ENCODE measurements around the gene IPPK. TPM values are rescaled to one million over a fixed set of nuclear protein-coding genes. Genes with fewer than 3 reads are reported as not detected.

The IPPK gene
- total and polyA plus RNA-seq, 2 of the 4 experiments (the other 2 are of a cell fraction), result 25.1 to 26.8 TPM

GRCh38 chr9:92658611-92659010 lies 11.3 kb downstream of the IPPK start:
- H2BK120ac ChIP-seq (ENCODE audit: low read depth, low read length), result no peak overlapping the region
- no peak overlapping the region for H2BK5ac ChIP-seq (ENCODE audit: low read depth, low read length, poor library complexity, severe bottlenecking)
- no peaks in the 10 kb centered on the region for H3K9me3 ChIP-seq (ENCODE audit: control insufficient read depth, insufficient read depth, low read length)
- H3K9me1 ChIP-seq (ENCODE audit: insufficient read depth, low read length), result peaks cover 25% of the 10 kb centered on the region
- H3K9ac ChIP-seq (ENCODE audit: low read depth, low read length), result no peak overlapping the region
- whole genome bisulfite sequencing, 2 experiments (ENCODE audit: extremely low coverage in 2 of 2, insufficient read length in 1 of 2), result no CpG with 5 or more reads among the region's 4 CpGs
- no peak overlapping the region for H3K23ac ChIP-seq (ENCODE audit: low read depth, low read length)
- no peak overlapping the region for H3K56ac ChIP-seq (ENCODE audit: extremely low read depth, insufficient read depth, low read length)
- H4K8ac ChIP-seq (ENCODE audit: low read depth in 2 of 2, low read length in 2 of 2), result no peak overlapping the region
- peaks cover 58% of the 10 kb centered on the region for H4K20me1 ChIP-seq (ENCODE audit: insufficient read depth, low read length)
- DNase-seq (no peak), ATAC-seq (ENCODE audit: low read depth) (no peak)
- H2AK9ac ChIP-seq (replicated peaks; ENCODE audit: low read depth, low read length, poor library complexity), result no peak overlapping the region
- no peak overlapping the region for H3K4me3 ChIP-seq (ENCODE audit: insufficient read depth, low read depth, low read length)
- ChIA-PET CTCF (interaction anchor here (0.5 kb wide), 1 partner anchor 114 kb away, joined by 5 read pairs; no protein-coding TSS in a partner anchor), POLR2A (ENCODE audit: unreplicated experiment) (no interaction called here)
- no peak overlapping the region for H3K14ac ChIP-seq (replicated peaks; ENCODE audit: low read depth, low read length)
- H3K27ac ChIP-seq (ENCODE audit: insufficient read depth, low read length), result no peak overlapping the region
- no peak for TF ChIP-seq MAZ (IDR thresholded peaks at IDR 0.05; ENCODE audit: borderline replicate concordance, low read depth, low read length)
- TF ChIP-seq POLR2A (IDR thresholded peaks at IDR 0.05; ENCODE audit: low read depth, low read length), result no peak
- TF ChIP-seq SMC3 (IDR thresholded peaks at IDR 0.05; ENCODE audit: low read depth, low read length), result no peak
- TF ChIP-seq BHLHE40 (IDR thresholded peaks at IDR 0.05; ENCODE audit: low read depth, low read length), result no peak
- no peak for TF ChIP-seq MXI1 (IDR thresholded peaks at IDR 0.05; ENCODE audit: borderline replicate concordance, low read depth, low read length)
- no peak for TF ChIP-seq MAFK (IDR thresholded peaks at IDR 0.05; ENCODE audit: low read depth, low read length)
- no peak for TF ChIP-seq ELK1 (IDR thresholded peaks at IDR 0.05; ENCODE audit: borderline replicate concordance, low read depth, low read length)
- no peak for TF ChIP-seq RAD21 (IDR thresholded peaks at IDR 0.05; ENCODE audit: low read length)
- TF ChIP-seq RCOR1 (IDR thresholded peaks at IDR 0.05; ENCODE audit: insufficient replicate concordance, low read length), result no peak
- TF ChIP-seq USF2 (IDR thresholded peaks at IDR 0.05; ENCODE audit: low read depth, low read length), result no peak
- TF ChIP-seq NFE2L2 (IDR thresholded peaks at IDR 0.05; ENCODE audit: low read depth, low read length), result no peak
- no peak for TF ChIP-seq FOS (IDR thresholded peaks at IDR 0.05; ENCODE audit: low read depth, low read length)
- TF ChIP-seq CHD1 (IDR thresholded peaks at IDR 0.05; ENCODE audit: low read depth, low read length), result no peak
- TF ChIP-seq CTCF (conservative IDR thresholded peaks at IDR 0.05; ENCODE audit: low read depth, low read length), result no peak
- TF ChIP-seq CEBPB (IDR thresholded peaks at IDR 0.05; ENCODE audit: low read depth, low read length), result no peak
- TF ChIP-seq RFX5 (IDR thresholded peaks at IDR 0.05; ENCODE audit: low read depth, low read length), result no peak
- no peak overlapping the region for H2AFZ ChIP-seq (replicated peaks; ENCODE audit: low read length, poor library complexity)
- no peaks in the 10 kb centered on the region for H3K4me1 ChIP-seq (ENCODE audit: control insufficient read depth, insufficient read depth, low read length)
- no peak overlapping the region for H4K5ac ChIP-seq (ENCODE audit: low read depth, low read length)
- no peak overlapping the region for H4K91ac ChIP-seq (ENCODE audit: insufficient read depth, low read depth, low read length)
- H3K18ac ChIP-seq (ENCODE audit: low read depth, low read length), result no peak overlapping the region
- H2AK5ac ChIP-seq (ENCODE audit: low read depth, low read length), result no peak overlapping the region
- intact Hi-C loops (cut with micrococcal nuclease) (no loop called here), dilution Hi-C loops (cut with HindIII; ENCODE audit: low sequenced_read_pairs, unreplicated experiment) (no loop called here), in situ Hi-C loops (cut with MboI; ENCODE audit: low sequenced_read_pairs) (no loop called here)
- H3K36me3 ChIP-seq (ENCODE audit: control insufficient read depth, insufficient read depth, low read length), result peaks cover 32% of the 10 kb centered on the region
- no peaks in the 10 kb centered on the region for H3K27me3 ChIP-seq (ENCODE audit: control insufficient read depth, insufficient read depth, low read length)
- H3K79me1 ChIP-seq (ENCODE audit: low read depth in 1 of 2, low read length in 2 of 2), result peaks cover 33 to 84% of the 10 kb centered on the region in 2 experiments
- H3K4ac ChIP-seq (ENCODE audit: low read depth, low read length), result no peak overlapping the region
- H2BK20ac ChIP-seq (ENCODE audit: low read depth, low read length), result no peak overlapping the region
- H2BK15ac ChIP-seq (ENCODE audit: low read depth, low read length), result no peak overlapping the region
- no TSS peak for BruUV-seq (replicated peaks)
- no peak overlapping the region for H3K4me2 ChIP-seq (ENCODE audit: low read depth, low read length)
